Prostate gland (tissue), 2 donors: ENCODE results near the gene MOCS1. TPM values are rescaled to one million over a fixed set of nuclear protein-coding genes. Genes with fewer than 3 reads are reported as not detected.

Experiments used
- DNase-seq: peaks from one replicate; pipeline ENCODE4 v3.0.0-alpha.2; 2019; ENCODE audit warnings: low spot score
- H3K27ac ChIP-seq, 2 donors: fragments of 200-600 bp; sonication (generic); 2 replicates each; pipeline ENCODE4 v1.5.1; 2017 to 2019
- H3K27me3 ChIP-seq: fragments of 200-600 bp; sonication (generic); replicated peaks from 2 replicates; pipeline ENCODE4 v1.5.1; 2019; ENCODE audit not compliant: insufficient read depth
- H3K36me3 ChIP-seq, 2 donors: fragments of 200-600 bp; sonication (generic); 1 replicate in 1 of 2; 2 replicates in 1 of 2; pipeline versions ENCODE4 v1.5.1 to v1.8.1; 2017 to 2019
- H3K4me1 ChIP-seq: fragments of 200-600 bp; sonication (generic); replicated peaks from 2 replicates; pipeline ENCODE4 v1.5.1; 2019
- H3K4me3 ChIP-seq, 2 donors: fragments of 200-600 bp; sonication (generic); 2 replicates each; pipeline ENCODE4 v1.5.1; 2017 to 2019
- H3K9me3 ChIP-seq: fragments of 200-600 bp; sonication (generic); 2 replicates; pipeline ENCODE4 v1.5.1; 2017
- POLR2A ChIP-seq: fragments of 450-650 bp; IDR thresholded peaks from one replicate; pipeline ENCODE4 v1.6.1; 2016; ENCODE audit warnings: antibody characterized with exemption, mild to moderate bottlenecking
- POLR2AphosphoS5 ChIP-seq: sonication (generic); formaldehyde crosslinking; IDR thresholded peaks from one replicate; pipeline ENCODE4 v1.6.1; 2017; ENCODE audit warnings: antibody characterized with exemption
- WGBS: methylation state at CpG from one replicate; pipeline ENCODE4 v1.1.5; 2018; 5-methylcytosine and 5-hydroxymethylcytosine counted together
- intact Hi-C: fragments of 100-400 bp; cut with DNase I; formaldehyde crosslinking; loops from one replicate; pipeline ENCODE4 v1.14.2; 2022
- total RNA-seq, 2 donors: library from RNA; depleted of rRNA; stranded (reverse); fragments of >200 nt; gene quantifications; one replicate each; pipeline ENCODE4 v1.1.0, GENCODE V29; 2016
- TF ChIP-seq, protein P1 (sequence below), 4 experiments: fragments of 200-600 bp in 2 of 4; fragments of 450-650 bp in 2 of 4; sonication (generic) in 2 of 4; IDR thresholded peaks; 1 replicate in 3 of 4; 2 replicates in 1 of 4; pipeline ENCODE4 v1.5.1; 2016 to 2019; ENCODE audit warnings: antibody characterized with exemption in 4 of 4, mild to moderate bottlenecking in 2 of 4, moderate library complexity in 2 of 4

Gene MOCS1
- total RNA-seq, 2 donors from 2014 or later = 7.2 to 19.8 TPM

DNA sequence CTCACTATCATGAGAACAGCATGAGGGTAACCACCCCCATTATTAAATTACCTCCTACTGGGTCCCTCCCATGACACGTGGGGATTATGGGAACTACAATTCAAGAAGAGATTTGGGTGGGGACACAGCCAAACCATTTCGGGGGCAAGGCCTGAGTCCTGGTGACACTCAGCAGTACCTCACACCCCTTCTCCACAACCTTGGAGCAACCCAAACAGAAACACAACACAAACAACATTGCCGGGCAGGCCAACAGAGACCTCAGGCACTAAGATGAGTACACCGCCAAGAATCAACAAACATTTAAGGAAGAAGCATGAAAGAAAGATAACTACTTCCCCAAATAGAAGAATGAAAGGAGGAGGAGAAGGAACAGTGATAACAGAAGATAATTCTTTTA is 16.9 kb downstream of the MOCS1 start:
- TF ChIP-seq POLR2A (no peak), POLR2AphosphoS5 (no peak)
- TF ChIP-seq, protein P1, sequence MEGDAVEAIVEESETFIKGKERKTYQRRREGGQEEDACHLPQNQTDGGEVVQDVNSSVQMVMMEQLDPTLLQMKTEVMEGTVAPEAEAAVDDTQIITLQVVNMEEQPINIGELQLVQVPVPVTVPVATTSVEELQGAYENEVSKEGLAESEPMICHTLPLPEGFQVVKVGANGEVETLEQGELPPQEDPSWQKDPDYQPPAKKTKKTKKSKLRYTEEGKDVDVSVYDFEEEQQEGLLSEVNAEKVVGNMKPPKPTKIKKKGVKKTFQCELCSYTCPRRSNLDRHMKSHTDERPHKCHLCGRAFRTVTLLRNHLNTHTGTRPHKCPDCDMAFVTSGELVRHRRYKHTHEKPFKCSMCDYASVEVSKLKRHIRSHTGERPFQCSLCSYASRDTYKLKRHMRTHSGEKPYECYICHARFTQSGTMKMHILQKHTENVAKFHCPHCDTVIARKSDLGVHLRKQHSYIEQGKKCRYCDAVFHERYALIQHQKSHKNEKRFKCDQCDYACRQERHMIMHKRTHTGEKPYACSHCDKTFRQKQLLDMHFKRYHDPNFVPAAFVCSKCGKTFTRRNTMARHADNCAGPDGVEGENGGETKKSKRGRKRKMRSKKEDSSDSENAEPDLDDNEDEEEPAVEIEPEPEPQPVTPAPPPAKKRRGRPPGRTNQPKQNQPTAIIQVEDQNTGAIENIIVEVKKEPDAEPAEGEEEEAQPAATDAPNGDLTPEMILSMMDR (IDR thresholded peaks at IDR 0.05) = no peak
- H3K27ac ChIP-seq = no peak overlapping the region
- no peak overlapping the region for H3K4me3 ChIP-seq
- H3K4me1 ChIP-seq = no peaks in the 10 kb centered on the region
- intact Hi-C loops = no loop called here
- no peak for DNase-seq
- H3K36me3 ChIP-seq = no peaks in the 10 kb centered on the region
- no peaks in the 10 kb centered on the region for H3K9me3 ChIP-seq
- no peaks in the 10 kb centered on the region for H3K27me3 ChIP-seq
- WGBS = 49% methylated on average over 4 of the region's 4 CpGs

DNA sequence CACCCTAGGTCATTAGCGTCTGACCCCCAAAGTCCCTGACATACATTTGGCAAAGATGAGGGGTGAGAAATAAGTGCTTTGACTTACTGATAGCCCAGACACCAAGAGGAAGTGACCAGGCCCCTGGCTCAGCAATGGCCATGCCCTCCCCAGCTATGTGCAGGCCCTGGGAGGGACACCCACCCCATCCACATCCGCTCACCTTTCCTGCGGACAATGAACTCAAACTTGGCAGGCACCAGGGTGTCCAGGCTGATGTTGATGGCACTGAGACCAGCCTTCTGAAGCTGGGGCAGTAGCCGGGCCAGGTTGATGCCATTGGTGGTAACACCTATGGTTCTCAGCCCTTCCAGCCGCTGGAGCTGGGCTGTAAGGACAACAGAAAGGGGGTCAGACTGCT is 18.4 kb downstream of the MOCS1 start:
- TF ChIP-seq POLR2AphosphoS5 (no peak), POLR2A (no peak)
- TF ChIP-seq, protein P1 (IDR thresholded peaks at IDR 0.05) = no peak
- Histone ChIP-seq H3K4me1 (no peaks in the 10 kb centered on the region), H3K27ac (no peak overlapping the region), H3K36me3 (no peaks in the 10 kb centered on the region), H3K9me3 (no peaks in the 10 kb centered on the region), H3K27me3 (no peaks in the 10 kb centered on the region), H3K4me3 (no peak overlapping the region)
- WGBS = 92% methylated on average over 5 of the region's 5 CpGs
- intact Hi-C loops = no loop called here
- no peak for DNase-seq

DNA sequence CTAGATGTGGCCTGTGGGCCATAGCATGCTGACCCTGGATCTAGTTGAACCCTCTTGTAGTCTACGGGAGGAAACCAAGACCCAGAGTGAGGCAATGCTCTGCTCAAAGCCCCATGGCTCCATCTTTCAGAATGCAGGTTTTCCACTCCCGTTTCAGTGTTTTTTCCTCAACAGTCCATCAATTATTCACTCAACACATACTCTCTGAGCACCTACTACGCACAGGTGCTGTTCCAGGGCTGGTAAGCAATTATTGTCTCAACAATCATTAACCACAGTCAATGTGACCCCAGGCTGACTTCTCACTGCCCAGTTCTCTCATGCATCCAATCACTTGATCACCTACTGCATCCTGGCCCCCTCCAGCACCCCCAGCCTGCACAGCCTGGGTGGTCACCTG is 20.0 kb downstream of the MOCS1 start:
- Histone ChIP-seq H3K4me1 (no peaks in the 10 kb centered on the region), H3K27me3 (no peaks in the 10 kb centered on the region), H3K9me3 (no peaks in the 10 kb centered on the region), H3K4me3 (no peak overlapping the region), H3K36me3 (no peaks in the 10 kb centered on the region), H3K27ac (no peak overlapping the region)
- TF ChIP-seq, protein P1 (IDR thresholded peaks at IDR 0.05) = no peak
- no peak for TF ChIP-seq POLR2A
- no peak for TF ChIP-seq POLR2AphosphoS5
- 96% methylated on average over 3 of the region's 3 CpGs for WGBS
- intact Hi-C loops = no loop called here
- no peak for DNase-seq

DNA sequence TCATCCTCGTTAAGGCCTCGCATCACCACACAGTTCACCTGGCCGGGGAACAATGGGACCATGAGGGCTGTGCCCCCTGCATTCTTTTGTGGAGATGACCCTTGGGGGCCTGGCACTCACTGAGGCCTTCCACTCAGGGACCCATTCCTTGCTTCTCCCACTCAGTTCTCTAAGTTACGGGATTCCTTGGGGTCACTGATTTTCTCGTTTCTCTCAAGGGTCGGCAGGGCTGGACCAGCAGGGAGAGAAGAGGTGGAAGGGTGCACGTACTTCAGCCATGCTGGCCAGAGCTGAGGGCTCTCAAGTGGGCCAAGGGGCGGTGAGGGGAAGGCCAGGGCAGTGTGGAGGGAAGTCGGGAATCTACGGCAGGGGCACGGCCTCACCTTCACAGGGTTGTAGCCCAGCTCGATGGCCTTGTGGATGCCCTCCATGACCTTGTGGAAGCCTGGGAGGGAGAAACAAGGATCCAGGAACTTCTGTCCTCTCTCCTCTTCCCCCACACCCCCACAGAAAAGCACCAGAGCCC is 20.8 kb downstream of the MOCS1 start:
- Histone ChIP-seq H3K27me3 (no peaks in the 10 kb centered on the region), H3K36me3 (no peaks in the 10 kb centered on the region), H3K4me3 (no peak overlapping the region), H3K4me1 (no peaks in the 10 kb centered on the region), H3K27ac (no peak overlapping the region), H3K9me3 (no peaks in the 10 kb centered on the region)
- intact Hi-C loops = no loop called here
- 99% methylated on average over 12 of the region's 12 CpGs for WGBS
- no peak for TF ChIP-seq POLR2AphosphoS5
- TF ChIP-seq, protein P1 (IDR thresholded peaks at IDR 0.05) = no peak
- DNase-seq = no peak

DNA sequence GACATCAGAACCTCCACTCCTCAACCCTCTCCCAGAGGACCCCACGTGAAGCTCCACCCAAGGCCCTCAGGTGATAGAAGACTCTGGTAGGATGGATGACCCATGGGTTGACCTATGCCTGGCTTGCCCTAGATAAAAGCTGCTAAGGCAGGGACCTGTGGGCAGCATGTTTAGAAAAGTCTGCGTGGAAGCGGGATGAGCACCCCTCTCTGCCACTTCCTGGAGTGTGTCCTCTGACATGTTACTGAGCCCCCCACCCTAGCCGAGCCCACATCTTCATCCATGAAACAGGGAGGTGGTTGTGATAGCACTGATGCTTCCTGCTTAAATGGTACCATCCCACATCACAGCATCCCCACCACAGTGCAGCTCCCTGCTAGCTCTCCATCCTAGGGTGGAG is 21.8 kb downstream of the MOCS1 start:
- H3K27me3 ChIP-seq = no peaks in the 10 kb centered on the region
- no peak for TF ChIP-seq POLR2AphosphoS5
- no peak for TF ChIP-seq POLR2A
- TF ChIP-seq, protein P1 (IDR thresholded peaks at IDR 0.05) = no peak
- no peaks in the 10 kb centered on the region for H3K9me3 ChIP-seq
- H3K4me3 ChIP-seq = no peak overlapping the region
- no peak overlapping the region for H3K27ac ChIP-seq
- 94% methylated on average over 4 of the region's 4 CpGs for WGBS
- H3K4me1 ChIP-seq = no peaks in the 10 kb centered on the region
- H3K36me3 ChIP-seq = no peaks in the 10 kb centered on the region
- DNase-seq = no peak
- intact Hi-C loops = no loop called here
